ENCODE results near the gene GALNT17. TPM values are rescaled to one million over a fixed set of nuclear protein-coding genes. Genes with fewer than 3 reads are reported as not detected.

Gene GALNT17
- total RNA-seq, 2 donors from 2014 or later = 46.7 to 58.1 TPM

- Histone ChIP-seq H3K4me1 (replicated peaks) (no peaks in the 10 kb centered on the region), H3K36me3 (no peaks in the 10 kb centered on the region), H3K27ac (no peak overlapping the region), H3K27me3 (replicated peaks; ENCODE audit: insufficient read depth) (no peaks in the 10 kb centered on the region), H3K9me3 (no peaks in the 10 kb centered on the region), H3K4me3 (no peak overlapping the region)
- WGBS = 39% methylated on average over 5 of the region's 5 CpGs
- intact Hi-C loops (cut with DNase I) = no loop called here
- DNase-seq (ENCODE audit: low spot score) = no peak
- TF ChIP-seq, protein P1, sequence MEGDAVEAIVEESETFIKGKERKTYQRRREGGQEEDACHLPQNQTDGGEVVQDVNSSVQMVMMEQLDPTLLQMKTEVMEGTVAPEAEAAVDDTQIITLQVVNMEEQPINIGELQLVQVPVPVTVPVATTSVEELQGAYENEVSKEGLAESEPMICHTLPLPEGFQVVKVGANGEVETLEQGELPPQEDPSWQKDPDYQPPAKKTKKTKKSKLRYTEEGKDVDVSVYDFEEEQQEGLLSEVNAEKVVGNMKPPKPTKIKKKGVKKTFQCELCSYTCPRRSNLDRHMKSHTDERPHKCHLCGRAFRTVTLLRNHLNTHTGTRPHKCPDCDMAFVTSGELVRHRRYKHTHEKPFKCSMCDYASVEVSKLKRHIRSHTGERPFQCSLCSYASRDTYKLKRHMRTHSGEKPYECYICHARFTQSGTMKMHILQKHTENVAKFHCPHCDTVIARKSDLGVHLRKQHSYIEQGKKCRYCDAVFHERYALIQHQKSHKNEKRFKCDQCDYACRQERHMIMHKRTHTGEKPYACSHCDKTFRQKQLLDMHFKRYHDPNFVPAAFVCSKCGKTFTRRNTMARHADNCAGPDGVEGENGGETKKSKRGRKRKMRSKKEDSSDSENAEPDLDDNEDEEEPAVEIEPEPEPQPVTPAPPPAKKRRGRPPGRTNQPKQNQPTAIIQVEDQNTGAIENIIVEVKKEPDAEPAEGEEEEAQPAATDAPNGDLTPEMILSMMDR (IDR thresholded peaks at IDR 0.05) = no peak
- TF ChIP-seq POLR2AphosphoS5 (IDR thresholded peaks at IDR 0.05) (no peak), POLR2A (IDR thresholded peaks at IDR 0.05) (no peak)
Measured at GRCh38 chr7:71543396-71543795, 411.5 kb downstream of the GALNT17 start.

DNA sequence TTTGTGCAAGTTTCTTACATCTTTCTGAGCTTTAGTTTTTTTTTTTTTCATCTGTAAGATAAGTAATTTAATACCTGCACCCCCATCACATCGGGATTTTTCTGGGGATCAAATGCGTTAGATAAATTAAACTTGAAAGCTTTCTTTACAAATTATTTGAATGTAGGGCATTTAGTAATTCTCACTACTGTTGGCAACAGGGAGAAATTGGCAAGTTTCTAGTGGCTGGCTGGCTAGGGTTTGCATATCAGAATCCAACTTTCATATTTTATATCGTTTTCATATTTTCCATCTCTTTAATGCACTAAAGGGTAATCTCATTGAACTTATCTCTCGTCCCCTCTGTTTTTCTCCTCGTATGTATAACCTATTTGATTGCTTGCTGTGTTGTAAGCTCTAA, 412.9 kb downstream of the GALNT17 start:
- WGBS = 65% methylated on average over 5 of the region's 5 CpGs
- no peak overlapping the region for H3K27ac ChIP-seq
- intact Hi-C loops (cut with DNase I) = no loop called here

DNA sequence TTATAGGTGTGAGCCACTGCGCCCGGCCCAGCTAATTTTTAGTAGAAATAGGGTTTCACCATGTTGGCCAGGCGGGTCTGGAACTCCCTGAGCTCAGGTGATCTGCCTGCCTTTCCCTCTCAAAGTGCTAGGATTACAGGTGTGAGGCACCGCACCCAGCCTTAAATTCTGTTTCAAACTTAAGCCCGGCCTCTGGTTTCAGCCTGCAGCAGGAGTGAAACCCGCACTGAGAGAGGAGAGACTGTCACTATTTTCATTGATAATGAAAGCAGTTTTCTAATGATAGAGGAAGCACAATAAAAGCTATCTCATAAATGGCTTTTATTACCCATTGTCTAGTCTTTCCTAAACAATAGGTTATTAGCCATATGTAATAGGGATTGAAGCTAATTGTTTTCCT, 415.5 kb downstream of the GALNT17 start:
- no peaks in the 10 kb centered on the region for H3K4me1 ChIP-seq (replicated peaks)
- no peak overlapping the region for H3K27ac ChIP-seq
- WGBS = 88% methylated on average over 6 of the region's 6 CpGs
- no peak overlapping the region for H3K4me3 ChIP-seq
- intact Hi-C loops (cut with DNase I) = no loop called here
- H3K9me3 ChIP-seq = no peaks in the 10 kb centered on the region
- H3K36me3 ChIP-seq = no peaks in the 10 kb centered on the region
- no peaks in the 10 kb centered on the region for H3K27me3 ChIP-seq (replicated peaks; ENCODE audit: insufficient read depth)
- TF ChIP-seq POLR2AphosphoS5 (IDR thresholded peaks at IDR 0.05) = no peak
- TF ChIP-seq, protein P1 (IDR thresholded peaks at IDR 0.05) = no peak
- TF ChIP-seq POLR2A (IDR thresholded peaks at IDR 0.05) = no peak
- no peak for DNase-seq (ENCODE audit: low spot score)

More for the DNA sequence above, 412.9 kb downstream of the GALNT17 start:
- no peaks in the 10 kb centered on the region for H3K27me3 ChIP-seq (replicated peaks; ENCODE audit: insufficient read depth)
- TF ChIP-seq, protein P1 (IDR thresholded peaks at IDR 0.05) = no peak
- TF ChIP-seq POLR2A (IDR thresholded peaks at IDR 0.05) (no peak), POLR2AphosphoS5 (IDR thresholded peaks at IDR 0.05) (no peak)
- no peak for DNase-seq (ENCODE audit: low spot score)
- H3K9me3 ChIP-seq = no peaks in the 10 kb centered on the region
- H3K36me3 ChIP-seq = no peaks in the 10 kb centered on the region
- H3K4me3 ChIP-seq = no peak overlapping the region
- H3K4me1 ChIP-seq (replicated peaks) = no peaks in the 10 kb centered on the region

DNA sequence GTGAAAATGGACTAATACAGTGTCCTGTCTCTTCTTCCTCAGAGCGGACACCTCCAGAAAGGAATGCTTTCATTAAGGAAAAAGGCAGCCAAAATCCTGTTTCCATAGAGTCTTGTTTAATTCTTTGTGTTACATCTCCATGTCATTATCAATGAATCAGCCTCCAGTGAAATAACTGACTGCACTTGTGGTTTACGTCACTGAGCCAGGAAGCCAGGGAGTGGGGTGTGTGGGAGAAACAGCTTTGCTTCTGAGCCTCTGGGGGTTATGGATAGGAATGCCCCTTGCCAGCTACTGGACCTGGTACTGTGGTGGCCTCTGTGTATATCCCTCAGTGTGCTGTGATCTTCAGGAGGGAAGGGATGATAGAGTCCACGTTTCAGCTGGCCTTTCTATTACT, 416.8 kb downstream of the GALNT17 start:
- Histone ChIP-seq H3K4me3 (no peak overlapping the region), H3K36me3 (no peaks in the 10 kb centered on the region), H3K9me3 (no peaks in the 10 kb centered on the region), H3K4me1 (replicated peaks) (no peaks in the 10 kb centered on the region), H3K27ac (no peak overlapping the region), H3K27me3 (replicated peaks; ENCODE audit: insufficient read depth) (no peaks in the 10 kb centered on the region)
- no peak for TF ChIP-seq POLR2A (IDR thresholded peaks at IDR 0.05)
- no peak for TF ChIP-seq POLR2AphosphoS5 (IDR thresholded peaks at IDR 0.05)
- TF ChIP-seq, protein P1 (IDR thresholded peaks at IDR 0.05) = no peak
- WGBS = 88% methylated on average over 3 of the region's 3 CpGs
- intact Hi-C loops (cut with DNase I) = no loop called here
- no peak for DNase-seq (ENCODE audit: low spot score)

DNA sequence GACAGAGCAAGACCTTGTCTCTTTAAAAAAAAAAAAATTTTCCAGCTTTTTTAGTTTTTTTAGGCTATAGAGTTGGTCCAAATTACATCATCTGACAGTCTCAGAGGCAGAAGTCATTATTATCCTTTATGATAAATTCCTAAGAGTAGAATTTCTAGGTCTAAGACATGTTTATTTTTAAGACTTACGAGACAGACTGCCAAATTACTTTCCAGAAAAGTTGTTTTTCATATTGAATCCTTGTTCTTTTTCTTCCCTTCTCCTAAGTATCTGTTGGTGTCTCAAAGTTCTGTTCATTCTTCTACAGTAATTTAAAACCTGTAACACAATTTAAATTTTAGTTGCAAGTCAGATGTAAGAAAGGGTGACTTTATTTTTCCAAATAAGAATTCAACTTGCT, 421.4 kb downstream of the GALNT17 start:
- no peak overlapping the region for H3K27ac ChIP-seq
- H3K9me3 ChIP-seq = no peaks in the 10 kb centered on the region
- TF ChIP-seq, protein P1 (IDR thresholded peaks at IDR 0.05) = no peak
- TF ChIP-seq POLR2AphosphoS5 (IDR thresholded peaks at IDR 0.05) = no peak
- TF ChIP-seq POLR2A (IDR thresholded peaks at IDR 0.05) = no peak
- no peak overlapping the region for H3K4me3 ChIP-seq
- intact Hi-C loops (cut with DNase I) = no loop called here
- DNase-seq (ENCODE audit: low spot score) = no peak
- H3K36me3 ChIP-seq = no peaks in the 10 kb centered on the region
- no peaks in the 10 kb centered on the region for H3K4me1 ChIP-seq (replicated peaks)
- no peaks in the 10 kb centered on the region for H3K27me3 ChIP-seq (replicated peaks; ENCODE audit: insufficient read depth)
- WGBS = 34% methylated on average over 1 of the region's 1 CpG

Data from prostate gland (tissue), 2 donors.